Tibial nerve (tissue), 4 donors: ENCODE measurements around the gene WAPL. TPM values are rescaled to one million over a fixed set of nuclear protein-coding genes. Genes with fewer than 3 reads are reported as not detected.

Experiments
- DNase-seq, 2 donors: peaks; one replicate each; pipeline ENCODE4 v3.0.0-alpha.2; 2019; ENCODE audit warnings: low spot score in 2 of 2
- H3K27ac ChIP-seq, 4 donors: fragments of 200-600 bp; sonication (generic) in 3 of 4; one replicate each; pipeline ENCODE4 v1.5.1; 2017 to 2019; ENCODE audit warnings: mild to moderate bottlenecking in 1 of 4
- H3K27me3 ChIP-seq, 2 donors: fragments of 200-600 bp; sonication (generic) in 1 of 2; one replicate each; pipeline versions ENCODE4 v1.5.1 to v1.6.0; 2017 to 2019
- H3K36me3 ChIP-seq, 3 donors: fragments of 200-600 bp; sonication (generic); one replicate each; pipeline ENCODE4 v1.5.1; 2018 to 2019
- H3K4me1 ChIP-seq, 4 donors: fragments of 200-600 bp; sonication (generic) in 3 of 4; one replicate each; pipeline ENCODE4 v1.5.1; 2017 to 2019
- H3K4me3 ChIP-seq, 4 donors: fragments of 200-600 bp; sonication (generic) in 3 of 4; one replicate each; pipeline ENCODE4 v1.5.1; 2017 to 2019; ENCODE audit warnings: mild to moderate bottlenecking in 1 of 4, moderate library complexity in 1 of 4
- H3K9me3 ChIP-seq, 4 donors: fragments of 200-600 bp; sonication (generic) in 3 of 4; one replicate each; pipeline ENCODE4 v1.5.1; 2017 to 2019
- CTCF ChIP-seq, 5 experiments: fragments of 200-600 bp in 3 of 5; fragments of 450-650 bp in 2 of 5; sonication (generic) in 3 of 5; IDR thresholded peaks; one replicate each; pipeline ENCODE4 v1.5.1; 2016 to 2019; ENCODE audit warnings: antibody characterized with exemption in 5 of 5, mild to moderate bottlenecking in 3 of 5, moderate library complexity in 2 of 5
- EP300 ChIP-seq, 2 donors: sonication (generic); formaldehyde crosslinking; IDR thresholded peaks; one replicate each; pipeline ENCODE4 v1.6.1; 2017; ENCODE audit warnings: antibody characterized with exemption in 2 of 2, mild to moderate bottlenecking in 1 of 2
- POLR2A ChIP-seq, 2 donors: fragments of 450-650 bp; IDR thresholded peaks; one replicate each; pipeline ENCODE4 v1.6.1; 2017; ENCODE audit warnings: antibody characterized with exemption in 2 of 2, mild to moderate bottlenecking in 2 of 2, moderate library complexity in 2 of 2
- WGBS, 2 donors: methylation state at CpG; one replicate each; pipeline ENCODE4 v1.1.5; 2018; 5-methylcytosine and 5-hydroxymethylcytosine counted together
- total RNA-seq, 4 donors: library from RNA; depleted of rRNA; stranded (reverse); fragments of >200 nt; gene quantifications; one replicate each; pipeline ENCODE4 v1.1.0, GENCODE V29; 2016

WAPL gene
- total RNA-seq, 4 donors from 2014 or later: 26.7 to 50.4 (median 42.0) TPM

DNA sequence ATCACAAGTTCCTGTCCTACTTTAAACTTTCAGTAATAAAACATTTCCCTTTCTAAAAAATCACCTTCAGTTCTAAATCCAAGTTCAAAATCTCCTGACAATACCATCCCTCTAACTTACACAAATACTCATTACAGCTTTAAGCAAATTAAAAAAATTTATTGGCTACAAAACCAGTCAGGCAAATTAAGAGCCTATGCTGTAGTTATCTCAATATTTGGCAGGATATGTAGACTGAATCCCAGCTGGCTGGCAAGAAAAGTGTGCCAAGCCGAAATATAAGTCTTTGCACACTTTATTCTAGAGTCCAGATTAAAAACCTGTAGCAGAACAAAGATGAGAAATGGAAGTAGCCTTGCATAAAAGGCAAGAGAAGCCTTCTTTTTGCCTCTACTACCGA is 9.5 kb downstream of the WAPL start:
- H3K27me3 ChIP-seq: no peaks in the 10 kb centered on the region
- peaks cover 0 to 53% (median 5%) of the 10 kb centered on the region in 4 donors for H3K4me1 ChIP-seq
- WGBS, 2 donors: 78 to 82% methylated on average over 2 of the region's 2 CpGs
- H3K36me3 ChIP-seq: peaks cover 0 to 26% (median 0%) of the 10 kb centered on the region in 3 donors
- no peak for DNase-seq
- TF ChIP-seq POLR2A (IDR thresholded peaks at IDR 0.05): no peak
- TF ChIP-seq EP300 (IDR thresholded peaks at IDR 0.05): no peak
- no peak for TF ChIP-seq CTCF (IDR thresholded peaks at IDR 0.05)
- no peak overlapping the region for H3K27ac ChIP-seq
- H3K4me3 ChIP-seq: no peak overlapping the region
- H3K9me3 ChIP-seq: no peaks in the 10 kb centered on the region

GRCh38 chr10:86511027-86511865 is 10.3 kb downstream of the WAPL start:
- Histone ChIP-seq H3K4me3 (no peak overlapping the region), H3K27ac (no peak overlapping the region), H3K36me3 (peaks cover 0 to 18% (median 0%) of the 10 kb centered on the region in 3 donors), H3K27me3 (no peaks in the 10 kb centered on the region), H3K4me1 (peaks cover 0 to 51% (median 3%) of the 10 kb centered on the region in 4 donors), H3K9me3 (no peaks in the 10 kb centered on the region)
- no peak for DNase-seq
- WGBS, 2 donors: 73 to 76% methylated on average over 5 of the region's 5 CpGs
- TF ChIP-seq EP300 (IDR thresholded peaks at IDR 0.05): no peak
- TF ChIP-seq POLR2A (IDR thresholded peaks at IDR 0.05): no peak

DNA sequence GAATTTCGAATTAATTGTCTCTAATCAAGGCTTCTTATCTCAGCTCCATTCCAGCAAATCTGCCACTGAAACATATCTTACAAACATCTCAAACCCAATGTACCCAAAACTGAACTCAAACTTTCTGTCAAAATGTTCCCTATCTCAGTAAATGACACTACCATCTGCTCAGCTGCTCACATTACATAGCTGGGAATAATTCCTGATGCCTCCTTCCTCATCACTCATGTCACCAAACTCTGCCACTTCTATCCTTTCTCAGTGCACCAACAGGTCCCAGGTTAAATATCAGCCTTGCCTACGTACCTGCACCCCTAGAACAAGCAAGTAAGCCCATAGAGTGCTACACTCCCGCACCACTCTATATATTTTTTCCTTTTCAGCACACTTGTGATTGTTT is 12.4 kb downstream of the WAPL start:
- Histone ChIP-seq H3K4me1 (peaks cover 0 to 42% (median 3%) of the 10 kb centered on the region in 4 donors), H3K27ac (no peak overlapping the region), H3K36me3 (peaks cover 0 to 4% (median 0%) of the 10 kb centered on the region in 3 donors), H3K4me3 (no peak overlapping the region), H3K27me3 (no peaks in the 10 kb centered on the region), H3K9me3 (no peaks in the 10 kb centered on the region)
- TF ChIP-seq POLR2A (IDR thresholded peaks at IDR 0.05): no peak
- TF ChIP-seq EP300 (IDR thresholded peaks at IDR 0.05): no peak
- no peak for TF ChIP-seq CTCF (IDR thresholded peaks at IDR 0.05)
- no peak for DNase-seq
- WGBS, 2 donors: 95 to 97% methylated on average over 3 of the region's 3 CpGs

- Histone ChIP-seq H3K9me3 (no peaks in the 10 kb centered on the region), H3K4me3 (no peak overlapping the region), H3K4me1 (peaks cover 0 to 32% (median 3%) of the 10 kb centered on the region in 4 donors), H3K27ac (no peak overlapping the region), H3K36me3 (peaks cover 0 to 11% (median 0%) of the 10 kb centered on the region in 3 donors), H3K27me3 (no peaks in the 10 kb centered on the region)
- TF ChIP-seq POLR2A (IDR thresholded peaks at IDR 0.05) (no peak), EP300 (IDR thresholded peaks at IDR 0.05) (no peak), CTCF (IDR thresholded peaks at IDR 0.05) (no peak)
- 91 to 96% methylated on average over 6 of the region's 6 CpGs for WGBS, 2 donors
- no peak for DNase-seq
These were observed 13.4 kb downstream of the WAPL start for GRCh38 chr10:86508217-86508616.

DNA sequence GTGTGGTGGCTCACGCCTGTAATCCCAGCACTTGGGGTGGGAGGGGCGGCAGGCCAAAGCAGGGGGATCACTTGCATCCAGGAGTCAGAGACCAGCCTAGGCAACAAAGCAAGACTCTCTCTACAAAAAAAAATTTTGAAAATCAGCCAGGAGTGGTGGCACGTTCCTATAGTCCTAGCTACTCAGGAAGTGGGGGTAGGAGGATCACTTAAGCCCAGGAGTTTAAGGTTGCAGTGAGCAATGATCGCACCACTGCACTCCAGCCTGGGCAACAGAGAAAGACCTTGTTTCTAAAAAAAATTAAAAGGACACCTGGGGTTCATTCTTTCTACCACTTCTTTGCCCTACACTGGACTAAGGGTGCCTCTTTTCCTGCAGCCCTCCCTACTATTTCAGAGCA is 15.1 kb downstream of the WAPL start:
- 73 to 75% methylated on average over 4 of the region's 4 CpGs for WGBS, 2 donors
- DNase-seq: no peak
- Histone ChIP-seq H3K36me3 (peaks cover 0 to 23% (median 0%) of the 10 kb centered on the region in 3 donors), H3K27ac (no peak overlapping the region), H3K9me3 (no peaks in the 10 kb centered on the region), H3K4me3 (no peak overlapping the region), H3K27me3 (no peaks in the 10 kb centered on the region), H3K4me1 (peaks cover 0 to 19% (median 2%) of the 10 kb centered on the region in 4 donors)
- TF ChIP-seq CTCF (IDR thresholded peaks at IDR 0.05): no peak
- TF ChIP-seq EP300 (IDR thresholded peaks at IDR 0.05): no peak
- TF ChIP-seq POLR2A (IDR thresholded peaks at IDR 0.05): no peak
